ENCODE data around the gene CABYR. TPM values are rescaled to one million over a fixed set of nuclear protein-coding genes. Genes with fewer than 3 reads are reported as not detected.

Gene CABYR, protein sequence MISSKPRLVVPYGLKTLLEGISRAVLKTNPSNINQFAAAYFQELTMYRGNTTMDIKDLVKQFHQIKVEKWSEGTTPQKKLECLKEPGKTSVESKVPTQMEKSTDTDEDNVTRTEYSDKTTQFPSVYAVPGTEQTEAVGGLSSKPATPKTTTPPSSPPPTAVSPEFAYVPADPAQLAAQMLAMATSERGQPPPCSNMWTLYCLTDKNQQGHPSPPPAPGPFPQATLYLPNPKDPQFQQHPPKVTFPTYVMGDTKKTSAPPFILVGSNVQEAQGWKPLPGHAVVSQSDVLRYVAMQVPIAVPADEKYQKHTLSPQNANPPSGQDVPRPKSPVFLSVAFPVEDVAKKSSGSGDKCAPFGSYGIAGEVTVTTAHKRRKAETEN
- polyA plus RNA-seq (2011; rRNA removed) (11.7 and 12.9 TPM in 2 replicates), polyA minus RNA-seq (2011; rRNA and poly(A)+ RNA removed) (6.1 and 6.8 TPM in 2 replicates)

DNA sequence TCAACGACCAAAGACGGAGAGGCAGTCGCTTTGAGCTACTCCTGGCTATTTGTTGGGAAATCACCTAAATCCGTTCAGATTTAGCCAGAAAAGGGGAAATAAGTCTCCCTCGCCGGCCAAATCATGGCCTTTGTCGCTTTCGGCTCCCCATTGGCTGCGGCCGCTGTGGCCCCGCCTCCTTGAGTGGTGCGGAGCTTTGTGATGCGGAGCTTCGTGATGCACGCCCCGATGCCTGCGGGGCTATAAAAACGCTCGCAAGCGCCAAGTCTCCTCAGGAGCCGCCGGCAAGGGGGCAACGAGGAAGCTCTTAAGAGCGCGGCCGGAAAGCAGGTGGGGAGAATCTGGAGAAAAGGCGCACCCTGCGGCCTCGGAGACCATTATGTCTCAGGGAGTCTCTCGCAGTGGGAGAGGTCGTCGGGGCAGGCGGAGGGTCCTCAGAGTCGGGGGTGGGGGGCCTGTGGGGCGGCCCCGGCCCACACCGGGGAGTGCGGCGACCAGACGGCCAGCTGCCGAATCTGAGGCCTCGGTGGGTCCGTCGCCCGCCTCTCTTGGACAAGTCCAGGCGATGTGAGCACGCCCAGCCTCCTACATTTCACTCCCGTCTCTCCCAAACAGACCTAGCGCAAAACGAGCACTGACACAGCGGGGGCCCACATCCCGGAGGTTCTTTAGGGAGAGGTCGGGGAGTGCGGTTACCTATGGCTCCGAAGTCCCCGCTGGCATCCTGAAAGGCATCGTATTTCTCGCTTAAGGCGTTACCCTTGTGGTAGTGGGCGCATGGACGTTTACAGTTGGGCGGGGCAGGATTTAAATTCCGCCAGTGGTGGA is at the start of gene CABYR:
TSS of gene CABYR (plus strand) at position 274 of the 828 bp plus-strand sequence. CDS start 4,053 bp downstream, outside the sequence.
- peak; percentile 59 for DNase-seq (ENCODE audit: low read depth)
- CTCF ChIA-PET: interaction anchor here (1.1 kb wide), 1 partner anchor 220 kb away, joined by 3 read pairs; no protein-coding TSS in a partner anchor
- TF ChIP-seq, protein P1, sequence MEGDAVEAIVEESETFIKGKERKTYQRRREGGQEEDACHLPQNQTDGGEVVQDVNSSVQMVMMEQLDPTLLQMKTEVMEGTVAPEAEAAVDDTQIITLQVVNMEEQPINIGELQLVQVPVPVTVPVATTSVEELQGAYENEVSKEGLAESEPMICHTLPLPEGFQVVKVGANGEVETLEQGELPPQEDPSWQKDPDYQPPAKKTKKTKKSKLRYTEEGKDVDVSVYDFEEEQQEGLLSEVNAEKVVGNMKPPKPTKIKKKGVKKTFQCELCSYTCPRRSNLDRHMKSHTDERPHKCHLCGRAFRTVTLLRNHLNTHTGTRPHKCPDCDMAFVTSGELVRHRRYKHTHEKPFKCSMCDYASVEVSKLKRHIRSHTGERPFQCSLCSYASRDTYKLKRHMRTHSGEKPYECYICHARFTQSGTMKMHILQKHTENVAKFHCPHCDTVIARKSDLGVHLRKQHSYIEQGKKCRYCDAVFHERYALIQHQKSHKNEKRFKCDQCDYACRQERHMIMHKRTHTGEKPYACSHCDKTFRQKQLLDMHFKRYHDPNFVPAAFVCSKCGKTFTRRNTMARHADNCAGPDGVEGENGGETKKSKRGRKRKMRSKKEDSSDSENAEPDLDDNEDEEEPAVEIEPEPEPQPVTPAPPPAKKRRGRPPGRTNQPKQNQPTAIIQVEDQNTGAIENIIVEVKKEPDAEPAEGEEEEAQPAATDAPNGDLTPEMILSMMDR (IDR thresholded peaks at IDR 0.05; ENCODE audit: insufficient read depth, low read depth, low read length): no peak
- no peaks in the 10 kb centered on the region for H3K27me3 ChIP-seq (ENCODE audit: control insufficient read depth, insufficient read depth, low read length)
- POLR2A ChIA-PET: interaction anchor here (0.5 to 0.7 kb wide), 3 partner anchors 16 to 144 kb away, joined by 3 to 13 read pairs (median 5); no protein-coding TSS in a partner anchor
- H3K36me3 ChIP-seq (ENCODE audit: control insufficient read depth, insufficient read depth, low read length): no peaks in the 10 kb centered on the region; the same call in none of the 2 replicates
- peak within 1 kb of the TSS; percentile 64 for H3K4me3 ChIP-seq (ENCODE audit: low read depth, low read length)

- ChIA-PET CTCF (interaction anchor here (1.0 kb wide), 1 partner anchor 17 kb away, joined by 4 read pairs; no protein-coding TSS in a partner anchor), POLR2A (no interaction called here)
- Histone ChIP-seq H3K36me3 (ENCODE audit: control insufficient read depth, insufficient read depth, low read length) (peaks cover 10% of the 10 kb centered on the region), H3K27me3 (ENCODE audit: control insufficient read depth, insufficient read depth, low read length) (no peaks in the 10 kb centered on the region), H3K4me3 (ENCODE audit: low read depth, low read length) (no peak overlapping the region)
- DNase-seq (ENCODE audit: low read depth): no peak
- TF ChIP-seq, protein P1 (IDR thresholded peaks at IDR 0.05; ENCODE audit: insufficient read depth, low read depth, low read length): no peak
Measured at GRCh38 chr18:24089076-24089475, 49.8 kb upstream of the CABYR start.

GRCh38 chr18:24089515-24090337 is 49.1 kb upstream of the CABYR start:
- Histone ChIP-seq H3K27me3 (ENCODE audit: control insufficient read depth, insufficient read depth, low read length) (no peaks in the 10 kb centered on the region), H3K4me3 (ENCODE audit: low read depth, low read length) (no peak overlapping the region), H3K36me3 (ENCODE audit: control insufficient read depth, insufficient read depth, low read length) (peaks cover 10% of the 10 kb centered on the region)
- TF ChIP-seq, protein P1 (IDR thresholded peaks at IDR 0.05; ENCODE audit: insufficient read depth, low read depth, low read length): no peak
- POLR2A ChIA-PET: no interaction called here
- CTCF ChIA-PET: interaction anchor here (1.0 to 1.3 kb wide), 2 partner anchors 13 to 16 kb away, joined by 3 to 4 read pairs; no protein-coding TSS in a partner anchor
- no peak for DNase-seq (ENCODE audit: low read depth)

GRCh38 chr18:24090876-24091275 is 48.0 kb upstream of the CABYR start:
- H3K27me3 ChIP-seq (ENCODE audit: control insufficient read depth, insufficient read depth, low read length): no peaks in the 10 kb centered on the region
- TF ChIP-seq, protein P1 (IDR thresholded peaks at IDR 0.05; ENCODE audit: insufficient read depth, low read depth, low read length): no peak
- no peak for DNase-seq (ENCODE audit: low read depth)
- peaks cover 12% of the 10 kb centered on the region for H3K36me3 ChIP-seq (ENCODE audit: control insufficient read depth, insufficient read depth, low read length)
- ChIA-PET POLR2A (no interaction called here), CTCF (interaction anchor here (1.3 kb wide), 1 partner anchor 14 kb away, joined by 3 read pairs; no protein-coding TSS in a partner anchor)
- H3K4me3 ChIP-seq (ENCODE audit: low read depth, low read length): no peak overlapping the region

All from BJ (cell line).